Stimulated activated CD4-positive, alpha-beta T cell treated with anti-CD3 and anti-CD28 coated beads, Interleukin-12 subunit alpha, Interleukin-12 subunit beta, amount 100 ng/mL, for 24 hours (primary cell): ENCODE results near the gene TVP23A.
"Not testable (repeated sequence)": the region's sequence is repeated elsewhere in the genome, so short reads cannot be mapped to it uniquely, and the experiment has no call there.

Source experiments
- DNase-seq, 2 experiments: peaks; one replicate each; pipeline ENCODE4 v3.0.0-alpha.2; 2020; ENCODE audit warnings: low read depth in 2 of 2

TVP23A gene

GRCh38 chr16:10835281-10835931 lies 16.8 kb upstream of the TVP23A start:
- DNase-seq, result peak in 1 of 2 experiments; percentile 11

- DNase-seq, result no peak
Measured at GRCh38 chr16:10834766-10835165, 16.2 kb upstream of the TVP23A start.

- no peak for DNase-seq
Measured at GRCh38 chr16:10834130-10834529, 15.5 kb upstream of the TVP23A start.

GRCh38 chr16:10833271-10833670 lies 14.7 kb upstream of the TVP23A start:
- DNase-seq, result no peak

- DNase-seq, result no peak
Measured at GRCh38 chr16:10831894-10832886, 13.6 kb upstream of the TVP23A start.

- not testable (repeated sequence) for DNase-seq
Measured at GRCh38 chr16:10830240-10830639, 11.6 kb upstream of the TVP23A start.

- DNase-seq, result not testable (repeated sequence)
Measured at GRCh38 chr16:10829390-10830098, 10.9 kb upstream of the TVP23A start.

GRCh38 chr16:10828851-10829366 lies 10.3 kb upstream of the TVP23A start:
- DNase-seq, result no peak

- no peak for DNase-seq
Measured at GRCh38 chr16:10827691-10828341, 9.2 kb upstream of the TVP23A start.

- DNase-seq, result no peak
Measured at GRCh38 chr16:10824111-10824893, 5.7 kb upstream of the TVP23A start.

- no peak for DNase-seq
Measured at GRCh38 chr16:10822702-10823101, 4.1 kb upstream of the TVP23A start.

GRCh38 chr16:10820546-10820945 lies 2.0 kb upstream of the TVP23A start:
- no peak for DNase-seq

GRCh38 chr16:10817514-10817913 lies 1.1 kb downstream of the TVP23A start:
- no peak for DNase-seq

- no peak for DNase-seq
Measured at GRCh38 chr16:10813099-10813455, 5.5 kb downstream of the TVP23A start.

GRCh38 chr16:10812312-10813098 lies 6.1 kb downstream of the TVP23A start:
- no peak for DNase-seq

- DNase-seq, result no peak
Measured at GRCh38 chr16:10809706-10810105, 8.9 kb downstream of the TVP23A start.

GRCh38 chr16:10808850-10809249 lies 9.7 kb downstream of the TVP23A start:
- no peak for DNase-seq

- no peak for DNase-seq
Measured at GRCh38 chr16:10808218-10808617, 10.4 kb downstream of the TVP23A start.

GRCh38 chr16:10806698-10807097 lies 11.9 kb downstream of the TVP23A start:
- DNase-seq, result no peak

GRCh38 chr16:10805334-10805733 lies 13.3 kb downstream of the TVP23A start:
- DNase-seq, result no peak
